HG03135 (cell line): Measurements from ENCODE around the gene DEFB121.
"Not testable (repeated sequence)": the region's sequence is repeated elsewhere in the genome, so short reads cannot be mapped to it uniquely, and the experiment has no call there.

Experiments used
- ATAC-seq: cut with Tn5 transposase; IDR thresholded peaks from one replicate; pipeline ENCODE4 v1.9.1; 2021; ENCODE audit warnings: mild to moderate bottlenecking, moderate library complexity; ENCODE audit not compliant: unreplicated experiment

Gene DEFB121

GRCh38 chr20:31406115-31406514 is at the start of gene DEFB121:
Gene DEFB121, minus strand, starts transcription at chr20:31406215. Its CDS starts 63 bp downstream, at chr20:31406152.
- ATAC-seq = no peak

GRCh38 chr20:31454361-31454760 is 48.3 kb upstream of the DEFB121 start:
- ATAC-seq = no peak

GRCh38 chr20:31452575-31452974 is 46.6 kb upstream of the DEFB121 start:
- no peak for ATAC-seq

- no peak for ATAC-seq
These were observed 43.7 kb upstream of the DEFB121 start for GRCh38 chr20:31449511-31450414.

- no peak for ATAC-seq
These were observed 40.2 kb upstream of the DEFB121 start for GRCh38 chr20:31446084-31446819.

- ATAC-seq = no peak
These were observed 34.1 kb upstream of the DEFB121 start, which contains the start of gene DEFB123 for GRCh38 chr20:31440012-31440659. Gene DEFB123, plus strand, starts transcription at chr20:31440632. Its CDS starts 67 bp downstream, at chr20:31440699.

GRCh38 chr20:31430568-31431115 is 24.6 kb upstream of the DEFB121 start:
- no peak for ATAC-seq

GRCh38 chr20:31427576-31427975 is 21.6 kb upstream of the DEFB121 start:
- ATAC-seq = not testable (repeated sequence)

GRCh38 chr20:31426891-31427551 is 21.0 kb upstream of the DEFB121 start:
- ATAC-seq = not testable (repeated sequence)

GRCh38 chr20:31425797-31426196 is 19.8 kb upstream of the DEFB121 start:
- no peak for ATAC-seq

GRCh38 chr20:31418307-31418706 is 12.3 kb upstream of the DEFB121 start:
- no peak for ATAC-seq

GRCh38 chr20:31415653-31416052 is 9.6 kb upstream of the DEFB121 start:
- no peak for ATAC-seq

GRCh38 chr20:31414381-31414780 is 8.4 kb upstream of the DEFB121 start:
- ATAC-seq = no peak

- no peak for ATAC-seq
These were observed 4.0 kb upstream of the DEFB121 start for GRCh38 chr20:31410011-31410410.

- no peak for ATAC-seq
These were observed 2.1 kb downstream of the DEFB121 start for GRCh38 chr20:31403886-31404285.

GRCh38 chr20:31394900-31395299 is 11.1 kb downstream of the DEFB121 start:
- ATAC-seq = no peak

- ATAC-seq = no peak
These were observed 13.2 kb downstream of the DEFB121 start for GRCh38 chr20:31392836-31393235.

- ATAC-seq = no peak
These were observed 15.5 kb downstream of the DEFB121 start, which contains the start of gene DEFB119 for GRCh38 chr20:31390490-31390889. Gene DEFB119, minus strand, starts transcription at chr20:31390590. Its CDS starts 107 bp downstream, at chr20:31390483.

GRCh38 chr20:31374346-31374745 is 31.7 kb downstream of the DEFB121 start:
- ATAC-seq = no peak

- no peak for ATAC-seq
These were observed 37.7 kb downstream of the DEFB121 start, which contains the start of gene DEFB118 for GRCh38 chr20:31368301-31368700. Gene DEFB118, plus strand, starts transcription at chr20:31368601. Its CDS starts 50 bp downstream, at chr20:31368651.
